Stomach smooth muscle (tissue), 2 donors: ENCODE data around the gene PRDX6.
"Not testable (repeated sequence)": the region's sequence is repeated elsewhere in the genome, so short reads cannot be mapped to it uniquely, and the experiment has no call there.

Experiments used
- H3K27ac ChIP-seq: one replicate; pipeline ENCODE4 v1.7.0; 2013; ENCODE audit warnings: mild to moderate bottlenecking, low read length, inconsistent platforms
- H3K27me3 ChIP-seq, 2 donors: one replicate each; pipeline ENCODE4 v1.7.0; 2013; ENCODE audit warnings: low read length in 2 of 2; ENCODE audit not compliant: insufficient read depth in 2 of 2, control insufficient read depth in 1 of 2
- H3K36me3 ChIP-seq, 2 donors: one replicate each; pipeline ENCODE4 v1.7.0; 2013; ENCODE audit warnings: low read length in 2 of 2; ENCODE audit not compliant: control insufficient read depth in 2 of 2, insufficient read depth in 2 of 2
- H3K4me1 ChIP-seq: one replicate; pipeline ENCODE4 v1.7.0; 2013; ENCODE audit warnings: low read length; ENCODE audit not compliant: control insufficient read depth, insufficient read depth
- H3K4me3 ChIP-seq, 2 donors: one replicate each; pipeline ENCODE4 v1.7.0; 2013; ENCODE audit warnings: low read length in 2 of 2
- H3K9ac ChIP-seq, 2 donors: one replicate each; pipeline ENCODE4 v1.7.0; 2013; ENCODE audit warnings: low read length in 2 of 2, mild to moderate bottlenecking in 1 of 2
- H3K9me3 ChIP-seq, 2 donors: one replicate each; pipeline ENCODE4 v1.7.0; 2013; ENCODE audit warnings: low read length in 2 of 2; ENCODE audit not compliant: control insufficient read depth in 2 of 2
- donor health status: healthy.
- donor health status: Pancreatic carcinoma.

The PRDX6 gene

GRCh38 chr1:173444757-173445156 lies 32.4 kb upstream of the PRDX6 start:
- Histone ChIP-seq H3K9ac (no peak overlapping the region), H3K36me3 (peaks cover under 1 to 2% of the 10 kb centered on the region in 2 donors), H3K4me1 (peaks cover 7% of the 10 kb centered on the region), H3K27me3 (no peaks in the 10 kb centered on the region), H3K27ac (no peak overlapping the region), H3K4me3 (no peak overlapping the region), H3K9me3 (no peaks in the 10 kb centered on the region)

- H3K27me3 ChIP-seq, result no peaks in the 10 kb centered on the region
- H3K4me3 ChIP-seq, result no peak overlapping the region
- H3K4me1 ChIP-seq, result peaks cover 7% of the 10 kb centered on the region
- no peak overlapping the region for H3K9ac ChIP-seq
- no peaks in the 10 kb centered on the region for H3K36me3 ChIP-seq
- H3K27ac ChIP-seq, result no peak overlapping the region
- H3K9me3 ChIP-seq, result no peaks in the 10 kb centered on the region
Observed at GRCh38 chr1:173445164-173445563, 32.0 kb upstream of the PRDX6 start.

DNA sequence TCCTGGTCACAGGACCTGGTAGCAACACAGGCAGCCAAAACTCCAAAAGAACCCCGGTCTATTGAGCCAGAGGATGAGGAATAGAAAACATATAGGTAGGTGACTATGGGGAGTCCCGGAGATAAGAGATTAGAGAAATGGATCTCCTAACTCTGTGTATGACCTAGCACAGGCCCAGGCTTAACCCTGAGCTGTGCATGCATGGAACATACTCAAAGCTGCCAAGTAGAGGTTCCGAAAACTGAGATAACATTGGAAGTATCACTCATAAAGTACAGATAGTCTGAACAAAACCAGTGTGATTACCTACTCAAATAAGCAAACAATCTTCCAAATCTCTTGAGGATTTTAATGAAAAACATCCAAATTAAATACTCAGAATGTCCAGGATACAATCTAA lies 31.5 kb upstream of the PRDX6 start:
- no peaks in the 10 kb centered on the region for H3K9me3 ChIP-seq
- no peak overlapping the region for H3K27ac ChIP-seq
- H3K9ac ChIP-seq, result no peak overlapping the region
- no peaks in the 10 kb centered on the region for H3K27me3 ChIP-seq
- H3K4me1 ChIP-seq, result peaks cover 7% of the 10 kb centered on the region
- H3K36me3 ChIP-seq, result no peaks in the 10 kb centered on the region
- H3K4me3 ChIP-seq, result no peak overlapping the region

- H3K4me3 ChIP-seq, result no peak overlapping the region
- peaks cover 8% of the 10 kb centered on the region for H3K4me1 ChIP-seq
- H3K27ac ChIP-seq, result no peak overlapping the region
- no peaks in the 10 kb centered on the region for H3K9me3 ChIP-seq
- H3K9ac ChIP-seq, result no peak overlapping the region
- no peaks in the 10 kb centered on the region for H3K27me3 ChIP-seq
- no peaks in the 10 kb centered on the region for H3K36me3 ChIP-seq
Observed at GRCh38 chr1:173447224-173447623, 29.9 kb upstream of the PRDX6 start.

DNA sequence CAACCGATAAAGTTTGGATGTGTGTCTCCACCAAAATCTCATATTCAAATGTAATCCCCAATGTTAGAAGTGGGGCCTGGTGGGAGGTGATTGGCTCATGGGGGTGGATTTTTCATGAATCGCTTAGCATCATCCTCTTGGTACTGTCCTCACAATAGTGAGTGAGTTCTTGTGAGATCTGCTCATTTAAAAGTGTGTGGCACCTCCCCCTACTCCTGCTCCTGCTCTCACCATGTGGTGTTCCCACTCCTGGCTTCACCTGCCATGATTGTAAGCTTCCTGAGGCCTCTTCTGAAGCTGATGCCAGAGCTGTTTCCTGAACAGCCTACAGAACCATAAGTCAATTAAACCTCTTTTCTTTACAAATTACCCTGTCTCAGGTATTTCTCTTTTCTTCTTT lies 28.2 kb upstream of the PRDX6 start:
- H3K4me1 ChIP-seq, result peaks cover 11% of the 10 kb centered on the region
- H3K9me3 ChIP-seq, result no peaks in the 10 kb centered on the region
- H3K9ac ChIP-seq, result no peak overlapping the region
- H3K27me3 ChIP-seq, result no peaks in the 10 kb centered on the region
- no peak overlapping the region for H3K4me3 ChIP-seq
- H3K36me3 ChIP-seq, result no peaks in the 10 kb centered on the region
- H3K27ac ChIP-seq, result no peak overlapping the region

DNA sequence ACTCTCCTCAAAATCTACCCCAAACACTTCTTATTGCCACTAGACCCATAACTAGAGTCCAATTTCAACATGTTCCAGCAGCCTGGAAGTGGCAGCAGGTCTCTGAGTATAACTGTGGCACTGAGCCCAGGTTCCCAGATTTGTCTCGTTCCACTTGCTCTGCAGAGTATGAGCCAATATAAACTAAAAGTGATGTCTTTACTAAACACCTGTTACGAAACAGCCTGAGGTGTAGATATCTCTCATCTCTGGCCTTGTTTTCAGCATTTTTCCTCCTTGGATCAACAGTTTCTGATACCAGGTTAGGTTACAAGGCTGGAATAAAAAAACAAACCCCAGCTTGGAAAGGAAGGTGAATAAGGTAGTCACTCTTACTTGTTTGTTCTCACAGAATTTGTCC lies 25.2 kb upstream of the PRDX6 start:
- H3K4me1 ChIP-seq, result peaks cover 10% of the 10 kb centered on the region
- H3K9ac ChIP-seq, result no peak overlapping the region
- H3K27me3 ChIP-seq, result no peaks in the 10 kb centered on the region
- peak overlapping the region; percentile 76 for H3K27ac ChIP-seq
- no peaks in the 10 kb centered on the region for H3K9me3 ChIP-seq
- H3K4me3 ChIP-seq, result peak overlapping the region; percentile 3 to 36
- H3K36me3 ChIP-seq, result no peaks in the 10 kb centered on the region

GRCh38 chr1:173453982-173454381 lies 23.2 kb upstream of the PRDX6 start:
- Histone ChIP-seq H3K4me3 (no peak overlapping the region), H3K9ac (no peak overlapping the region), H3K9me3 (no peaks in the 10 kb centered on the region), H3K27me3 (no peaks in the 10 kb centered on the region), H3K27ac (no peak overlapping the region), H3K4me1 (peaks cover 10% of the 10 kb centered on the region), H3K36me3 (no peaks in the 10 kb centered on the region)

DNA sequence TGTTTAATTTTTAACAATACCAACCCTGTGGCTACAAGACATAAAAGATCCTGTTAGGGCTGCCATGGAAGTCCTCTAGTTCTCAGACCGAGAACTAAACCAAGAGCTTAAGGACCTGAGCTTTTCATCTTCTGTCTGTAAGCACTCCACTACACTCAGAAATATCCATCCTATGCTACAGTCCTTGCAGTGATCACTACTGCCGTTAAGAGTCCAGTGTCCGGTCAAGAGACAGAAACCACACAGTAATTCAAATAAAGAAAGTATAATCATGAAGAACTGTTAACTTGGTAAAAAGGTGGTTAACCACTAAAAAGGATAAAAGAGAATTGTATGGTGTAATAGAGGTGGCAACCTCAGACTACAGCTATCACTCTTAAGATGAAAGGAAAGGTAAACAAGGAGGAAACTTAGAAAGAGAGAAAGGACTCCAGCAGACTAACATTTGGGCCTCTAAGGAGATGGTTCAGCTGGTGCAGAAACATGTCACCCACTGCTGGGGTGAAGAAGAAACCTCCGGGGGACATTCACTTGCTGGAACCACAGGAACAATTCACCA lies 22.1 kb upstream of the PRDX6 start:
- Histone ChIP-seq H3K27ac (no peak overlapping the region), H3K9me3 (no peaks in the 10 kb centered on the region), H3K36me3 (peaks cover 3 to 4% of the 10 kb centered on the region in 2 donors), H3K4me1 (peaks cover 10% of the 10 kb centered on the region), H3K4me3 (no peak overlapping the region), H3K27me3 (no peaks in the 10 kb centered on the region), H3K9ac (no peak overlapping the region)

- H3K27ac ChIP-seq, result no peak overlapping the region
- no peaks in the 10 kb centered on the region for H3K27me3 ChIP-seq
- H3K9ac ChIP-seq, result no peak overlapping the region
- peaks cover 11 to 19% of the 10 kb centered on the region in 2 donors for H3K36me3 ChIP-seq
- H3K4me3 ChIP-seq, result no peak overlapping the region
- H3K4me1 ChIP-seq, result no peaks in the 10 kb centered on the region
- no peaks in the 10 kb centered on the region for H3K9me3 ChIP-seq
Observed at GRCh38 chr1:173459885-173460284, 17.2 kb upstream of the PRDX6 start.

- not testable (repeated sequence) for H3K9ac ChIP-seq, H3K27ac ChIP-seq, H3K4me1 ChIP-seq, H3K4me3 ChIP-seq, H3K27me3 ChIP-seq, H3K9me3 ChIP-seq
- peaks cover 11 to 19% of the 10 kb centered on the region in 2 donors for H3K36me3 ChIP-seq
Observed at GRCh38 chr1:173462666-173463065, 14.5 kb upstream of the PRDX6 start.

GRCh38 chr1:173464185-173464584 lies 12.9 kb upstream of the PRDX6 start:
- H3K4me1 ChIP-seq, H3K27ac ChIP-seq, H3K9me3 ChIP-seq, H3K4me3 ChIP-seq, H3K27me3 ChIP-seq, H3K9ac ChIP-seq: not testable (repeated sequence)
- peaks cover 11 to 22% of the 10 kb centered on the region in 2 donors for H3K36me3 ChIP-seq
